ENCODE data around the gene GSS. TPM values are rescaled to one million over a fixed set of nuclear protein-coding genes. Genes with fewer than 3 reads are reported as not detected.
"Not testable (repeated sequence)": the region's sequence is repeated elsewhere in the genome, so short reads cannot be mapped to it uniquely, and the experiment has no call there.

GSS gene
- polyA plus RNA-seq, 1 experiment: 110 TPM

DNA sequence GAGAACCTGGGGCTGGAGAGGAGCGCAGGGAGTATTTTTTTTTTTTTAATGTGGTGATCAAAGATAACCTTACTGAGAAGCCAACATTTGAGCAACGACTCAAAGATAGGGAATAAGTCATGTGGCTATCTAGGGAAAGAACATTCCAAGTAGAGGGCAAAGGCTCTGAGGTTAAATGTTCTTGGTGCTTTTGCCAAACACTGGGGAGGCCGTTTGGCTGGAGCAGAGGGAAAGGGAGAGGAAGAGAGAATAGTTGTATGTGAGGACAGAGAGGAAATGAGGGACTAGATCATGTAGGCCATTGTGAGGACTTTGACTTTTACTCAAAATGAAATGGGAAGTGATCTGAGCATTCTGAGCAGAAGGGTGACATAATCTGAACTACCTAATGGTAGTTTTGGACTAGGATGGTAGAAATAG is 51.4 kb downstream of the GSS start:
- ChIA-PET CTCF (no interaction called here), POLR2A (interaction anchor here (0.7 kb wide), 1 partner anchor 262 kb away, joined by 5 read pairs; no protein-coding TSS in a partner anchor)
- DNase-seq (ENCODE audit: low read depth): no peak
- Histone ChIP-seq H3K36me3 (ENCODE audit: control insufficient read depth, insufficient read depth, low read length) (no peaks in the 10 kb centered on the region), H3K27me3 (ENCODE audit: control insufficient read depth, insufficient read depth, low read length) (no peaks in the 10 kb centered on the region), H3K4me3 (ENCODE audit: low read depth, low read length) (no peak overlapping the region)
- TF ChIP-seq, protein P1, sequence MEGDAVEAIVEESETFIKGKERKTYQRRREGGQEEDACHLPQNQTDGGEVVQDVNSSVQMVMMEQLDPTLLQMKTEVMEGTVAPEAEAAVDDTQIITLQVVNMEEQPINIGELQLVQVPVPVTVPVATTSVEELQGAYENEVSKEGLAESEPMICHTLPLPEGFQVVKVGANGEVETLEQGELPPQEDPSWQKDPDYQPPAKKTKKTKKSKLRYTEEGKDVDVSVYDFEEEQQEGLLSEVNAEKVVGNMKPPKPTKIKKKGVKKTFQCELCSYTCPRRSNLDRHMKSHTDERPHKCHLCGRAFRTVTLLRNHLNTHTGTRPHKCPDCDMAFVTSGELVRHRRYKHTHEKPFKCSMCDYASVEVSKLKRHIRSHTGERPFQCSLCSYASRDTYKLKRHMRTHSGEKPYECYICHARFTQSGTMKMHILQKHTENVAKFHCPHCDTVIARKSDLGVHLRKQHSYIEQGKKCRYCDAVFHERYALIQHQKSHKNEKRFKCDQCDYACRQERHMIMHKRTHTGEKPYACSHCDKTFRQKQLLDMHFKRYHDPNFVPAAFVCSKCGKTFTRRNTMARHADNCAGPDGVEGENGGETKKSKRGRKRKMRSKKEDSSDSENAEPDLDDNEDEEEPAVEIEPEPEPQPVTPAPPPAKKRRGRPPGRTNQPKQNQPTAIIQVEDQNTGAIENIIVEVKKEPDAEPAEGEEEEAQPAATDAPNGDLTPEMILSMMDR (IDR thresholded peaks at IDR 0.05; ENCODE audit: insufficient read depth, low read depth, low read length): no peak

DNA sequence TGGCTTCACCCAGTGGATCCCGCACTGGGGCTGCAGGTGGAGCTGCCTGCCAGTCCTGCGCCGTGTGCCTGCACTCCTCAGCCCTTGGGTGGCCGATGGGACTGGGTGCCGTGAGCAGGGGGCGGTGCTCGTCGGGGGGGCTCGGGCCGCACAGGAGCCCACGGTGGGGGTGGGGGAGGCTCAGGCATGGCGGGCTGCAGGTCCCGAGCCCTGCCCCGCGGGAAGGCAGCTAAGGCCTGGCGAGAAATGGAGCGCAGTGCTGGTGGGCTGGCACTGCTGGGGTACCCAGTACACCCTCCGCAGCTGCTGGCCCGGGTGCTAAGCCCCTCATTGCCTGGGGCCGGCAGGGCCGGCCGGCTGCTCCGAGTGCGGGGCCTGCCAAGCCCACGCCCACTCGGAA is 56.9 kb downstream of the GSS start:
- DNase-seq (ENCODE audit: low read depth); H3K27me3 ChIP-seq (ENCODE audit: control insufficient read depth, insufficient read depth, low read length); POLR2A ChIA-PET; H3K4me3 ChIP-seq (ENCODE audit: low read depth, low read length); H3K36me3 ChIP-seq (ENCODE audit: control insufficient read depth, insufficient read depth, low read length): not testable (repeated sequence)
- CTCF ChIA-PET: interaction anchor here (0.7 to 0.9 kb wide), 2 partner anchors 27 to 549 kb away, joined by 3 read pairs; no protein-coding TSS in a partner anchor

DNA sequence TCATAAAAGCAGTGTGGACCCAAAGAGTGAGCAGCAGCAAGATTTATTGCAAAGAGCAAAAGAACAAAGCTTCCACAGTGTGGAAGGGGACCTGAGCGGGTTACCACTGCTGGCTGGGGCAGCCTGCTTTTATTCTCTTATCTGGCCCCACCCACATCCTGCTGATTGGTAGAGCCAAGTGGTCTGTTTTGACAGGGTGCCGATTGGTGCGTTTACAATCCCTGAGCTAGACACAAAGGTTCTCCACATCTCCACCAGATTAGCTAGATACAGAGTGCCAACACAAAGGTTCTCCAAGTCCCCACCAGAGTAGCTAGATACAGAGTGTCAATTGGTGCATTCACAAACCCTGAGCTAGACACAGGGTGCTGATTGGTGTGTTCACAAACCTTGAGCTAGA is 57.5 kb downstream of the GSS start:
- CTCF ChIA-PET: interaction anchor here (0.7 to 0.9 kb wide), 2 partner anchors 28 to 549 kb away, joined by 3 read pairs; no protein-coding TSS in a partner anchor
- DNase-seq (ENCODE audit: low read depth); H3K27me3 ChIP-seq (ENCODE audit: control insufficient read depth, insufficient read depth, low read length); POLR2A ChIA-PET; H3K36me3 ChIP-seq (ENCODE audit: control insufficient read depth, insufficient read depth, low read length); H3K4me3 ChIP-seq (ENCODE audit: low read depth, low read length): not testable (repeated sequence)

DNA sequence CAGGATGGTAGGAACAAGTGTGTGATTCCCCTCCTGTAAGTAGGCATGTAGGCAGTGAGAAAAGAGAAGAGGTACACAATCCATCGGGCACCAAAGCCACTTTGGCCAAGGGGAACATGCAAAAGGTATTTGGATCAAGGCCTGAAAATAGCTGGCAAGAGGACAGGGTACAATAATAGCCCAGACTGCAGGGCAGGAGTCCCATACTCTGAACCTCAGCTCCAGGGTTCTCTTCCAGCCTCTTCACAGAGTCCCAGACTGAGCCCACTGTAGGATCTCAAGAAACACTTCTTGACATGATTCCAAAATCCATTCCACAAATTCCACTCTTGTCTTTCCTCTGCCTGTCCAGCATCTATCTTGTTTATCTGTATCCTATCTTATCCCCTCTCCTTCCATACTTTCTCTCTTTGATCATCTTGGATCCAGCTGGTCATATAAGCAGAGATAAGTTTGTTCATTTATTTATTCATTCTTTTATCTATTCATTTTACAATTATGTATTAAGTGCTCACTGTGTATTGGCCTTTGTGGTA is 59.5 kb downstream of the GSS start:
- no peak for DNase-seq (ENCODE audit: low read depth)
- ChIA-PET POLR2A (no interaction called here), CTCF (interaction anchor here (1.4 kb wide), 1 partner anchor 11 kb away, joined by 3 read pairs; no protein-coding TSS in a partner anchor)
- TF ChIP-seq, protein P1 (IDR thresholded peaks at IDR 0.05; ENCODE audit: insufficient read depth, low read depth, low read length): no peak
- H3K4me3 ChIP-seq (ENCODE audit: low read depth, low read length): no peak overlapping the region
- H3K36me3 ChIP-seq (ENCODE audit: control insufficient read depth, insufficient read depth, low read length): no peaks in the 10 kb centered on the region
- H3K27me3 ChIP-seq (ENCODE audit: control insufficient read depth, insufficient read depth, low read length): no peaks in the 10 kb centered on the region

DNA sequence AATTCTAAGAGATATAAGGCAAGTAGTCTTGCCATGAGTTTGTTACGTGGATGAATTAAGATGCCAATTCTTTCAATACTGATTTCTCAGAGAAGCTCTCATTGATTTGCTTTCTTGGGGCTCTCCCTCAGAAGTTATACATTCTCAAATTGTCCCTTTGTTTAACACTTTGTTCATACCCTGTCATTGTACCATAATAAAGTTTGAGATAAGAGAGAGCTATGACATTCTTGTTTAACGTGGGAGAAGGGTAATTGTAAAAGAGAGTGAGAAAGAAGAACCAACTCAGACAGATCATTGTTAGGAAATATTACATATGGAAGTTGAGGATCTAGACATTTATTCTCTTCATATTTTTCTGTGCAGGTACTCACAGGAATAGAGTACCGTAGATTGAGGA is 60.1 kb downstream of the GSS start:
- Histone ChIP-seq H3K27me3 (ENCODE audit: control insufficient read depth, insufficient read depth, low read length) (no peaks in the 10 kb centered on the region), H3K4me3 (ENCODE audit: low read depth, low read length) (no peak overlapping the region), H3K36me3 (ENCODE audit: control insufficient read depth, insufficient read depth, low read length) (no peaks in the 10 kb centered on the region)
- TF ChIP-seq, protein P1 (IDR thresholded peaks at IDR 0.05; ENCODE audit: insufficient read depth, low read depth, low read length): no peak
- POLR2A ChIA-PET: no interaction called here
- DNase-seq (ENCODE audit: low read depth): no peak
- CTCF ChIA-PET: no interaction called here

DNA sequence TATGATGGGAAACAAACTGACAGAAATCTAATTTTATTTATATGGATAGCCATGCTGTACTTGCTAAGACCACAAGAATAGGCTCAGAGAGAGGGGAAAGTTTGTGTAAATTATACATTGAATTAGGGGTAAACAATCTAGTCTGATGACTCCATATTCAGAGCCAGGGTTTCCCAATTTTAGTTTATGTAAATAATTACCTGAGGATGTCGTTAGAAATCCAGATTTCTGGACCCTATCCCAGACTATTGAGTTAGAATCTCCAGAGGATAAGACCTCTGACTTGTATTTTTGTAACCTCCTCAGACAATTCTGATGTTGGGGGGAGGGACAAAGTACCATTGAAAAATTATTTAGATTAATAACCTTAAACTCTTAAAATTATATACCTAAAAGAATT is 60.9 kb downstream of the GSS start:
- CTCF ChIA-PET: no interaction called here
- POLR2A ChIA-PET: no interaction called here
- Histone ChIP-seq H3K27me3 (ENCODE audit: control insufficient read depth, insufficient read depth, low read length) (no peaks in the 10 kb centered on the region), H3K4me3 (ENCODE audit: low read depth, low read length) (no peak overlapping the region), H3K36me3 (ENCODE audit: control insufficient read depth, insufficient read depth, low read length) (no peaks in the 10 kb centered on the region)
- no peak for DNase-seq (ENCODE audit: low read depth)
- TF ChIP-seq, protein P1 (IDR thresholded peaks at IDR 0.05; ENCODE audit: insufficient read depth, low read depth, low read length): no peak
